Endothelial cell of umbilical vein (primary cell): ENCODE data around the gene PUDP. TPM values are rescaled to one million over a fixed set of nuclear protein-coding genes. Genes with fewer than 3 reads are reported as not detected.

Experiments
- BruUV-seq: library from RNA; stranded (reverse); fragments of 400-500 nt; replicated peaks from 2 replicates; lab custom pipeline; 2021; lab: Mats Ljungman, UMichigan
- CTCF ChIA-PET: fragments of 300-600, 350-600 bp; sonication (Branson Sonifier 250); formaldehyde crosslinking; loops from one replicate; lab custom pipeline; 2021; ENCODE audit warnings: antibody characterized with exemption, inconsistent platforms; lab: Charles Lee
- POLR2A ChIA-PET: fragments of 300-600, 350-600 bp; sonication (Branson Sonifier 250); formaldehyde crosslinking; loops from one replicate; lab custom pipeline; 2021; ENCODE audit warnings: antibody characterized with exemption, inconsistent platforms; lab: Charles Lee
- DNase-seq: peaks from one replicate; pipeline ENCODE4 v3.0.0-alpha.2; 2011; ENCODE audit warnings: low read depth, low spot score
- FAIRE-seq: peaks from 2 replicates; lab custom pipeline; 2011; peaks lifted over from hg19 to GRCh38; lab: Jason Lieb, UNC
- H2AFZ ChIP-seq: 2 replicates; pipeline ENCODE4 v1.6.0; 2012; ENCODE audit warnings: low read depth, low read length, control low read depth, inconsistent platforms
- H3K27ac ChIP-seq: 2 replicates; pipeline ENCODE4 v1.5.1; 2011; ENCODE audit warnings: low read depth, mild to moderate bottlenecking, control low read depth, low read length, moderate library complexity; ENCODE audit not compliant: insufficient read depth
- H3K27me3 ChIP-seq, 2 experiments: 2 replicates each; pipeline versions ENCODE4 v1.6.0 to v1.6.1; 2011; ENCODE audit warnings: low read length in 2 of 2, mixed read lengths in 1 of 2; ENCODE audit not compliant: control insufficient read depth in 2 of 2, insufficient read depth in 2 of 2
- H3K36me3 ChIP-seq, 2 experiments: 2 replicates in 1 of 2; 3 replicates in 1 of 2; pipeline ENCODE4 v1.5.1; 2011; ENCODE audit warnings: low read length in 2 of 2, mild to moderate bottlenecking in 1 of 2, moderate library complexity in 1 of 2; ENCODE audit not compliant: control insufficient read depth in 2 of 2, insufficient read depth in 2 of 2; ENCODE audit errors: extremely low read depth in 1 of 2
- H3K4me1 ChIP-seq: 3 replicates; pipeline ENCODE4 v1.5.1; 2011; ENCODE audit warnings: mild to moderate bottlenecking, low read length; ENCODE audit not compliant: control insufficient read depth, insufficient read depth; ENCODE audit errors: extremely low read depth
- H3K4me2 ChIP-seq: 2 replicates; pipeline ENCODE4 v1.6.1; 2011; ENCODE audit warnings: low read length, control low read depth, mixed read lengths; ENCODE audit not compliant: insufficient read depth
- H3K4me3 ChIP-seq, 3 experiments: fragments of 200-600 bp in 1 of 3; sonication (generic), shearing (Covaris generic) in 1 of 3; replicated peaks in 1 of 3; 2 replicates each; pipeline ENCODE4 v1.5.1; 2011 to 2016; ENCODE audit warnings: control low read depth in 3 of 3, low read length in 3 of 3, mild to moderate bottlenecking in 2 of 3, inconsistent platforms in 1 of 3, low read depth in 1 of 3, moderate library complexity in 1 of 3; ENCODE audit not compliant: insufficient read depth in 1 of 3
- H3K79me2 ChIP-seq: 2 replicates; pipeline ENCODE4 v1.6.0; 2012; ENCODE audit warnings: low read length, inconsistent platforms; ENCODE audit not compliant: control insufficient read depth, insufficient read depth
- H3K9ac ChIP-seq: replicated peaks from 2 replicates; pipeline ENCODE3; 2011; ENCODE audit warnings: low read length, control low read depth; ENCODE audit not compliant: insufficient read depth; ENCODE audit errors: extremely low read depth
- H3K9me1 ChIP-seq: replicated peaks from 3 replicates; pipeline ENCODE4 v1.6.0; 2011; ENCODE audit warnings: mild to moderate bottlenecking, low read length; ENCODE audit not compliant: control insufficient read depth, insufficient read depth; ENCODE audit errors: extremely low read depth
- H3K9me3 ChIP-seq: replicated peaks from 2 replicates; pipeline ENCODE4 v1.5.1; 2012; ENCODE audit warnings: low read length, inconsistent platforms; ENCODE audit not compliant: control insufficient read depth, insufficient read depth
- H4K20me1 ChIP-seq: replicated peaks from 2 replicates; pipeline ENCODE3; 2011; ENCODE audit warnings: mild to moderate bottlenecking, low read length; ENCODE audit not compliant: control insufficient read depth, insufficient read depth; ENCODE audit errors: extremely low read depth
- EZH2 ChIP-seq: IDR thresholded peaks from 2 replicates; pipeline ENCODE4 v1.6.1; 2012; ENCODE audit warnings: borderline replicate concordance, low read depth, mild to moderate bottlenecking, moderate library complexity, low read length, inconsistent platforms; ENCODE audit not compliant: severe bottlenecking
- FOS ChIP-seq: IDR thresholded peaks from 2 replicates; pipeline ENCODE4 v1.6.1; 2011; ENCODE audit warnings: mild to moderate bottlenecking, low read length, moderate library complexity, borderline replicate concordance; ENCODE audit not compliant: insufficient read depth
- GATA2 ChIP-seq: IDR thresholded peaks from 2 replicates; pipeline ENCODE4 v1.7.0; 2011; ENCODE audit warnings: low read depth, mild to moderate bottlenecking, moderate library complexity, mixed read lengths, low read length; ENCODE audit not compliant: insufficient read length, insufficient read depth
- JUN ChIP-seq: IDR thresholded peaks from 2 replicates; pipeline ENCODE4 v1.6.1; 2011; ENCODE audit warnings: borderline replicate concordance, low read depth; ENCODE audit not compliant: insufficient read length, insufficient read depth
- MYC ChIP-seq: IDR thresholded peaks from one replicate; pipeline ENCODE4 v1.6.1; 2011; ENCODE audit warnings: mild to moderate bottlenecking, low read depth, low read length
- POLR2A ChIP-seq: IDR thresholded peaks from 2 replicates; pipeline ENCODE4 v1.6.1; 2012; ENCODE audit warnings: low read depth, mild to moderate bottlenecking, control low read depth, low read length
- POLR2AphosphoS5 ChIP-seq: IDR thresholded peaks from 2 replicates; pipeline ENCODE4 v1.6.1; 2012; ENCODE audit warnings: low read depth, mild to moderate bottlenecking, control low read depth, low read length, moderate library complexity; ENCODE audit not compliant: insufficient read depth
- dilution Hi-C: fragments of 300-500 bp; cut with MboI; formaldehyde crosslinking; loops from one replicate; pipeline ENCODE4 v1.15.0; 2019; ENCODE audit warnings: low sequenced_read_pairs; ENCODE audit not compliant: extremely low pct_ligation_motif_present
- intact Hi-C: fragments of 100-400 bp; cut with micrococcal nuclease; formaldehyde crosslinking; loops from one replicate; pipeline ENCODE4 v1.10.0; 2022
- polyA plus RNA-seq, 4 experiments: library from polyadenylated mRNA; depleted of rRNA in 3 of 4; stranded (reverse) in 3 of 4; unstranded in 1 of 4; fragments of >200 nt; gene quantifications; 2 replicates each; pipeline versions ENCODE4 v1.2.1 to v1.2.3, GENCODE V29; 2011 to 2012; ENCODE audit warnings: missing spikeins in 1 of 4
- total RNA-seq: library from RNA; stranded (reverse); gene quantifications from 2 replicates; pipeline ENCODE4 v1.2.3, GENCODE V29; 2021
- TF ChIP-seq, protein P1 (sequence below): IDR thresholded peaks from 2 replicates; pipeline ENCODE4 v1.6.1; 2011; ENCODE audit not compliant: insufficient read depth, insufficient read length
- TF ChIP-seq, protein P2 (sequence below), 2 donors: IDR thresholded peaks; 1 replicate in 1 of 2; 2 replicates in 1 of 2; pipeline ENCODE4 v1.5.1; 2011; ENCODE audit warnings: low read length in 2 of 2, mild to moderate bottlenecking in 2 of 2, moderate library complexity in 2 of 2, control low read depth in 1 of 2, inconsistent platforms in 1 of 2, low read depth in 1 of 2; ENCODE audit not compliant: insufficient read depth in 1 of 2; ENCODE audit errors: extremely low read depth in 1 of 2

The PUDP gene
- total and polyA plus RNA-seq, 2 donors (not counting 3 experiments of a cell fraction or from before 2014, with no cell fraction given): 17.3 to 22.5 TPM

DNA sequence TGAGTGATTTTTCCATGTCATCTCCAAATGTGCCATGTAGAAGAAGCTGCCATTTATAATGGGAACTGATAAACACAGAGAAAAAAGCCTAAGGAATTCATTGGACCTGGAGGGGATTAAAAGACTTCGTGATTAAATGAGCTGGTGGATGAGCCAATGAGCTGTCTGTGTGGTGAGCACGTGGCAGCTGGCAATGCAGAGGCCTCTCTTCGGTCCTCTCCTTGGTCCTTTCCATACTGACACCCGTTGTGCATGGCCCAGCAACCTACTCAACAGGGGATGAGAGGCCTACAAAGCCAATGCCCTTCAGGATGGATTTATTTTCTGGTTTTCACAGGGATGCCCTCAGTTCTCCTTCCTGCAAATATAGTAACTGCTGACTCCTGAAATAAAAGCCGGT lies 88.1 kb downstream of the PUDP start:
- Histone ChIP-seq H3K36me3 (peaks cover 0 to 5% of the 10 kb centered on the region in 2 experiments), H3K27ac (no peak overlapping the region), H3K4me3 (no peak overlapping the region), H3K9me3 (no peaks in the 10 kb centered on the region), H2AFZ (no peak overlapping the region), H3K79me2 (no peaks in the 10 kb centered on the region), H3K4me1 (no peaks in the 10 kb centered on the region), H3K9ac (no peak overlapping the region), H3K9me1 (no peaks in the 10 kb centered on the region), H4K20me1 (no peaks in the 10 kb centered on the region), H3K27me3 (no peaks in the 10 kb centered on the region), H3K4me2 (no peak overlapping the region)
- intact Hi-C loops (no loop called here), dilution Hi-C loops (no loop called here)
- BruUV-seq: no TSS peak
- DNase-seq: no peak
- FAIRE-seq: no peak
- ChIA-PET POLR2A (no interaction called here), CTCF (no interaction called here)
- TF ChIP-seq JUN (no peak), GATA2 (no peak)

DNA sequence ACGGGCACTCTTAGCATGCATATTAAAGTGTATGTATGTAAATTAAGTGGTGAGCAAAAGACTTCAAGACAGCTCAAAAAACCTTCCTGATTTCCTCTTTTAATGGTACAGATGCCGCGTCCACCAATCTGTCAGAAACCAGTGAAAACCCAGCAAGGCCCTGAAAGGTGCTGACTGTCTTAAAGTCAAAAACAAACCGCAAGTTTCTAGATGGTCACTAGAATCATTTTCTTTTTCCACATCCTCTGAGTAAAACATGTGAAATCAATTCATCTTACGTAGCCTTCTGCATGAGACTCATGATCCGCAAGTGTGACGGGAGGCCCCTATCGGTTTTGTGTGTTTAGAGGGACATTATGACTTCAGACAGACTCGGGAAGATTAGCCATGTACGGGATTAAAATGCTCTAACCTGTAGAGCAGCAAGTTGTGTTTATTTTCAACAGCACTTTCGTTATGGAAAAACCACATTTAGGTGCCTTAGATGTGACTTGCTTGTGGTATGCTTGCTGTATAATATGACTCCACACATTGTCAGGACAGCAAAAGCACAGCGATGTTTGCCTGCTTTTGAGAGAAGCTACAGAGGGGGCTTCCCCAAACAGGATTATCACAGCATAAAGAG lies 88.6 kb downstream of the PUDP start:
- ChIA-PET CTCF (no interaction called here), POLR2A (no interaction called here)
- Histone ChIP-seq H3K27me3 (no peaks in the 10 kb centered on the region), H3K27ac (no peak overlapping the region), H3K79me2 (no peaks in the 10 kb centered on the region), H3K9me1 (no peaks in the 10 kb centered on the region), H3K4me2 (no peak overlapping the region), H4K20me1 (no peaks in the 10 kb centered on the region), H3K9me3 (no peaks in the 10 kb centered on the region), H3K9ac (no peak overlapping the region), H3K4me1 (no peaks in the 10 kb centered on the region), H3K36me3 (peaks cover 0 to 5% of the 10 kb centered on the region in 2 experiments), H3K4me3 (no peak overlapping the region), H2AFZ (no peak overlapping the region)
- TF ChIP-seq EZH2 (no peak), JUN (no peak), POLR2A (no peak), MYC (no peak), POLR2AphosphoS5 (no peak), GATA2 (no peak), FOS (no peak)
- TF ChIP-seq, protein P1, sequence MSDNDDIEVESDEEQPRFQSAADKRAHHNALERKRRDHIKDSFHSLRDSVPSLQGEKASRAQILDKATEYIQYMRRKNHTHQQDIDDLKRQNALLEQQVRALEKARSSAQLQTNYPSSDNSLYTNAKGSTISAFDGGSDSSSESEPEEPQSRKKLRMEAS: no peak
- TF ChIP-seq, protein P2, sequence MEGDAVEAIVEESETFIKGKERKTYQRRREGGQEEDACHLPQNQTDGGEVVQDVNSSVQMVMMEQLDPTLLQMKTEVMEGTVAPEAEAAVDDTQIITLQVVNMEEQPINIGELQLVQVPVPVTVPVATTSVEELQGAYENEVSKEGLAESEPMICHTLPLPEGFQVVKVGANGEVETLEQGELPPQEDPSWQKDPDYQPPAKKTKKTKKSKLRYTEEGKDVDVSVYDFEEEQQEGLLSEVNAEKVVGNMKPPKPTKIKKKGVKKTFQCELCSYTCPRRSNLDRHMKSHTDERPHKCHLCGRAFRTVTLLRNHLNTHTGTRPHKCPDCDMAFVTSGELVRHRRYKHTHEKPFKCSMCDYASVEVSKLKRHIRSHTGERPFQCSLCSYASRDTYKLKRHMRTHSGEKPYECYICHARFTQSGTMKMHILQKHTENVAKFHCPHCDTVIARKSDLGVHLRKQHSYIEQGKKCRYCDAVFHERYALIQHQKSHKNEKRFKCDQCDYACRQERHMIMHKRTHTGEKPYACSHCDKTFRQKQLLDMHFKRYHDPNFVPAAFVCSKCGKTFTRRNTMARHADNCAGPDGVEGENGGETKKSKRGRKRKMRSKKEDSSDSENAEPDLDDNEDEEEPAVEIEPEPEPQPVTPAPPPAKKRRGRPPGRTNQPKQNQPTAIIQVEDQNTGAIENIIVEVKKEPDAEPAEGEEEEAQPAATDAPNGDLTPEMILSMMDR (IDR thresholded peaks at IDR 0.05; ENCODE audit: extremely low read depth in 1 of 2, insufficient read depth in 1 of 2, low read depth in 1 of 2, low read length in 2 of 2): no peak
- intact Hi-C loops: no loop called here
- no peak for DNase-seq
- dilution Hi-C loops: no loop called here
- BruUV-seq: no TSS peak
- FAIRE-seq: no peak
